ENCODE data around the gene PCDHA11.
"Not testable (repeated sequence)": the region's sequence is repeated elsewhere in the genome, so short reads cannot be mapped to it uniquely, and the experiment has no call there.

Gene PCDHA11, protein sequence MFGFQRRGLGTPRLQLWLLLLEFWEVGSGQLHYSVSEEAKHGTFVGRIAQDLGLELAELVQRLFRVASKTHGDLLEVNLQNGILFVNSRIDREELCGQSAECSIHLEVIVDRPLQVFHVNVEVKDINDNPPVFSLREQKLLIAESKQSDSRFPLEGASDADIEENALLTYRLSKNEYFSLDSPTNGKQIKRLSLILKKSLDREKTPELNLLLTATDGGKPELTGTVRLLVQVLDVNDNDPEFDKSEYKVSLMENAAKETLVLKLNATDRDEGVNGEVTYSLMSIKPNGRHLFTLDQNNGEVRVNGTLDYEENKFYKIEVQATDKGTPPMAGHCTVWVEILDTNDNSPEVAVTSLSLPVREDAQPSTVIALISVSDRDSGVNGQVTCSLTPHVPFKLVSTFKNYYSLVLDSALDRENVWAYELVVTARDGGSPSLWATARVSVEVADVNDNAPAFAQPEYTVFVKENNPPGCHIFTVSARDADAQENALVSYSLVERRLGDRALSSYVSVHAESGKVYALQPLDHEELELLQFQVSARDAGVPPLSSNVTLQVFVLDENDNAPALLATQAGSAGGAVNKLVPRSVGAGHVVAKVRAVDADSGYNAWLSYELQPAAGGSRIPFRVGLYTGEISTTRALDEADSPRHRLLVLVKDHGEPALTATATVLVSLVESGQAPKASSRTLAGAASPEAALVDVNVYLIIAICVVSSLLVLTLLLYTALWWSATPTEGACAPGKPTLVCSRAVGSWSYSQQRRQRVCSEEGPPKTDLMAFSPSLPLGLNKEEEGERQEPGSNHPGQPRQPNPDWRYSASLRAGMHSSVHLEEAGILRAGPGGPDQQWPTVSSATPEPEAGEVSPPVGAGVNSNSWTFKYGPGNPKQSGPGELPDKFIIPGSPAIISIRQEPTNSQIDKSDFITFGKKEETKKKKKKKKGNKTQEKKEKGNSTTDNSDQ

DNA sequence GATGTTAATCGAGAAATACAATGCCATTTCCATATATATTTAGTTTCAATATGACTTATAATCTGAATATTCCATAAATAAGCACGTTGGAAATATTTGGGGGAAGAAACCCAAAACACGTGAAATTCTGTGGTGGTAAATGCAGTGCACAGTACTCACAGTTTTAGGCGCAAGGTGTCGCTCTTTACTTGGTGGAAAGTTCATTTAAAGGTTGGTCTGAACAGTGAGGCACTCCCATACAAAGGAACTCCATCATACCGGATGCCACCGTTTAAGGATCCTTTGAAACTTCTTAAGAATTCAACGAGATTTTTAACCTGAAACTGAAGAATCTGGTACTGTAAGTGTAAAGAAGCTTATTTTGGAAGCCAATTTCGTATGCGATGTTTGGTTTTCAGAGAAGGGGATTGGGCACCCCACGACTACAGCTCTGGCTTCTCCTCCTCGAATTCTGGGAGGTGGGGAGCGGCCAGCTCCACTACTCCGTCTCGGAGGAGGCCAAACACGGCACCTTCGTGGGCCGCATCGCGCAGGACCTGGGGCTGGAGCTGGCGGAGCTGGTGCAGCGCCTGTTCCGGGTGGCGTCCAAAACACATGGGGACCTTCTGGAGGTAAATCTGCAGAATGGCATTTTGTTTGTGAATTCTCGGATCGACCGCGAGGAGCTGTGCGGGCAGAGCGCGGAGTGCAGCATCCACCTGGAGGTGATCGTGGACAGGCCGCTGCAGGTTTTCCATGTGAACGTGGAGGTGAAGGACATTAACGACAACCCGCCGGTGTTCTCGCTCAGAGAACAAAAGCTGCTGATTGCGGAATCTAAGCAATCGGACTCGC, at the start of gene PCDHA11:
TSS of gene PCDHA11 (plus strand) at position 237 of the 834 bp plus-strand sequence. CDS start at position 384, 147 bp downstream.
- no peak within 1 kb of the TSS for H3K27ac ChIP-seq
- TF ChIP-seq, protein P1, sequence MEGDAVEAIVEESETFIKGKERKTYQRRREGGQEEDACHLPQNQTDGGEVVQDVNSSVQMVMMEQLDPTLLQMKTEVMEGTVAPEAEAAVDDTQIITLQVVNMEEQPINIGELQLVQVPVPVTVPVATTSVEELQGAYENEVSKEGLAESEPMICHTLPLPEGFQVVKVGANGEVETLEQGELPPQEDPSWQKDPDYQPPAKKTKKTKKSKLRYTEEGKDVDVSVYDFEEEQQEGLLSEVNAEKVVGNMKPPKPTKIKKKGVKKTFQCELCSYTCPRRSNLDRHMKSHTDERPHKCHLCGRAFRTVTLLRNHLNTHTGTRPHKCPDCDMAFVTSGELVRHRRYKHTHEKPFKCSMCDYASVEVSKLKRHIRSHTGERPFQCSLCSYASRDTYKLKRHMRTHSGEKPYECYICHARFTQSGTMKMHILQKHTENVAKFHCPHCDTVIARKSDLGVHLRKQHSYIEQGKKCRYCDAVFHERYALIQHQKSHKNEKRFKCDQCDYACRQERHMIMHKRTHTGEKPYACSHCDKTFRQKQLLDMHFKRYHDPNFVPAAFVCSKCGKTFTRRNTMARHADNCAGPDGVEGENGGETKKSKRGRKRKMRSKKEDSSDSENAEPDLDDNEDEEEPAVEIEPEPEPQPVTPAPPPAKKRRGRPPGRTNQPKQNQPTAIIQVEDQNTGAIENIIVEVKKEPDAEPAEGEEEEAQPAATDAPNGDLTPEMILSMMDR (IDR thresholded peaks at IDR 0.05), result no peak
- no peak for TF ChIP-seq ZFX (IDR thresholded peaks at IDR 0.05; ENCODE audit: borderline replicate concordance)

GRCh38 chr5:140821375-140822280, 47.1 kb upstream of the PCDHA11 start, which contains the start of gene PCDHA5:
Gene PCDHA5 (plus strand): TSS chr5:140821613.
- H3K27ac ChIP-seq, result peak within 1 kb of the TSS; percentile 81
- TF ChIP-seq ZFX (IDR thresholded peaks at IDR 0.05; ENCODE audit: borderline replicate concordance), result no peak
- TF ChIP-seq, protein P1 (IDR thresholded peaks at IDR 0.05), result peak; percentile 56

- TF ChIP-seq, protein P1 (IDR thresholded peaks at IDR 0.05), result peak; percentile 22; the same call in 1 of the 2 replicates
- no peak for TF ChIP-seq ZFX (IDR thresholded peaks at IDR 0.05; ENCODE audit: borderline replicate concordance)
- peak overlapping the region; percentile 81 for H3K27ac ChIP-seq
These were observed 46.5 kb upstream of the PCDHA11 start for GRCh38 chr5:140822281-140822629.

DNA sequence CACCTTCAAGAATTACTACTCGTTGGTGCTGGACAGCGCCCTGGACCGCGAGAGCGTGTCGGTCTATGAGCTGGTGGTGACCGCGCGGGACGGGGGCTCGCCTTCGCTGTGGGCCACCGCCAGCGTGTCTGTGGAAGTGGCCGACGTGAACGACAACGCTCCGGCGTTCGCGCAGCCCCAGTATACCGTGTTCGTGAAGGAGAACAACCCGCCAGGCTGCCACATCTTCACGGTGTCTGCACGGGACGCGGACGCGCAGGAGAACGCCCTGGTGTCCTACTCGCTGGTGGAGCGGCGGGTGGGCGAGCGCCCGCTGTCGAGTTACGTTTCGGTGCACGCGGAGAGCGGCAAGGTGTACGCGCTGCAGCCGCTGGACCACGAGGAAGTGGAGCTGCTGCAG, 45.8 kb upstream of the PCDHA11 start:
- not testable (repeated sequence) for H3K27ac ChIP-seq

DNA sequence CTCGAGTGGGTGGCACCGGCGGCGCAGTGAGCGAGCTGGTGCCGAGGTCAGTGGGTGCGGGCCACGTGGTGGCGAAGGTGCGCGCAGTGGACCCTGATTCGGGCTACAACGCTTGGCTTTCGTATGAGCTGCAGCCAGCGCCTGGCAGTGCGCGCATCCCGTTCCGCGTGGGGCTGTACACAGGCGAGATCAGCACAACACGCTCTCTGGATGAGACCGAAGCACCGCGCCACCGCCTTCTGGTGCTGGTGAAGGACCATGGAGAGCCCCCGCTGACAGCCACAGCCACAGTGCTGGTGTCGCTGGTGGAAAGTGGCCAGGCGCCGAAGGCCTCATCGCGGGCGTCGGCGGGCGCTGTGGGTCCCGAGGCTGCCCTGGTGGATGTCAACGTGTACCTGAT, 45.3 kb upstream of the PCDHA11 start:
- H3K27ac ChIP-seq, result no peak overlapping the region
- TF ChIP-seq, protein P1 (IDR thresholded peaks at IDR 0.05), result no peak
- TF ChIP-seq ZFX (IDR thresholded peaks at IDR 0.05; ENCODE audit: borderline replicate concordance), result no peak

GRCh38 chr5:140827704-140828361, 40.9 kb upstream of the PCDHA11 start, which contains the start of gene PCDHA6:
Gene PCDHA6 (plus strand): TSS chr5:140827960. CDS start chr5:140828092, 132 bp downstream.
- TF ChIP-seq, protein P1 (IDR thresholded peaks at IDR 0.05), result no peak
- no peak for TF ChIP-seq ZFX (IDR thresholded peaks at IDR 0.05; ENCODE audit: borderline replicate concordance)
- H3K27ac ChIP-seq, result no peak within 1 kb of the TSS
